Osteoblast (primary cell): ENCODE results near the gene ZNF330. TPM values are rescaled to one million over a fixed set of nuclear protein-coding genes. Genes with fewer than 3 reads are reported as not detected.

Experiments used
- DNase-seq: peaks from one replicate; pipeline ENCODE4 v3.0.0; 2011; ENCODE audit warnings: low spot score, mixed read lengths; ENCODE audit not compliant: insufficient read length; ENCODE audit errors: missing footprints
- H2AFZ ChIP-seq: 2 replicates; pipeline ENCODE4 v1.6.0; 2011; ENCODE audit warnings: mild to moderate bottlenecking, low read length
- H3K27ac ChIP-seq: 2 replicates; pipeline ENCODE4 v1.5.1; 2011; ENCODE audit warnings: mild to moderate bottlenecking, low read depth, low read length, moderate library complexity
- H3K27me3 ChIP-seq: 2 replicates; pipeline ENCODE4 v1.6.0; 2012; ENCODE audit warnings: mild to moderate bottlenecking, control low read depth, inconsistent platforms, low read length, moderate library complexity; ENCODE audit not compliant: insufficient read depth
- H3K36me3 ChIP-seq: 2 replicates; pipeline ENCODE4 v1.5.1; 2011; ENCODE audit warnings: mild to moderate bottlenecking, low read length, control low read depth, moderate library complexity; ENCODE audit not compliant: insufficient read depth
- H3K4me1 ChIP-seq: 2 replicates; pipeline ENCODE4 v1.5.1; 2011; ENCODE audit warnings: mild to moderate bottlenecking, low read length, control low read depth, moderate library complexity; ENCODE audit not compliant: insufficient read depth
- H3K4me2 ChIP-seq: 2 replicates; pipeline ENCODE4 v1.6.0; 2011; ENCODE audit warnings: mild to moderate bottlenecking, low read length; ENCODE audit not compliant: insufficient read depth
- H3K4me3 ChIP-seq: fragments of 200-600 bp; sonication (generic); 3 replicates; pipeline ENCODE4 v1.5.1; 2012; ENCODE audit warnings: mild to moderate bottlenecking, low read length, inconsistent platforms; ENCODE audit not compliant: insufficient read depth
- H3K79me2 ChIP-seq: 2 replicates; pipeline ENCODE4 v1.6.0; 2012; ENCODE audit warnings: mild to moderate bottlenecking, low read length, control low read depth, inconsistent platforms; ENCODE audit not compliant: insufficient read depth
- H3K9me3 ChIP-seq: 2 replicates; pipeline ENCODE4 v1.5.1; 2011; ENCODE audit warnings: low read depth, low read length, control low read depth
- H4K20me1 ChIP-seq: 2 replicates; pipeline ENCODE4 v1.6.0; 2012; ENCODE audit warnings: mild to moderate bottlenecking, low read length, control low read depth; ENCODE audit not compliant: insufficient read depth
- CTCF ChIP-seq: IDR thresholded peaks from 2 replicates; pipeline ENCODE4 v1.5.1; 2011; ENCODE audit warnings: mild to moderate bottlenecking, low read depth, low read length, moderate library complexity; ENCODE audit errors: extremely low read depth
- total RNA-seq: library from RNA; depleted of rRNA; stranded (reverse); fragments of >200 nt; gene quantifications from 2 replicates; pipeline ENCODE4 v1.2.3, GENCODE V29; 2012

The ZNF330 gene
- total RNA-seq, 1 donor, result 33.7 TPM

DNA sequence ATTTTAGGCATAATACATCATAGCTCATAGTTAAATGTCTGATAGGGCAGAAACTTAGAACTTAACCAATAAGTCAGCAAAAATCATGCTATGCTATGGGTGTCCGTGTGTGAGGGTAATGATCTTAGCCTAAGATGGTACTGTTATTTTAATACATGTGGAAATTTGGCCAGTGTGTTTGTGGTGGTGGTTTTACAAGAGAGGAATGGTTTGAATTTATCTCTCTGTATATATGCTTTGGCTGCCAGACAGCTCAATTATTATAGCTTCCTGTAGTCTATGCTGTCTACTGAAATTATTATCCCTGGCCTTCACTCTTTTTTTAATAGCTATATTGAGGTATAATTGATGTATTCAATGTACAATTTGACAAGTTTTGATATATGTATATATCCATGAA lies 21.3 kb downstream of the ZNF330 start:
- H3K4me2 ChIP-seq, result no peak overlapping the region
- DNase-seq, result no peak
- no peak overlapping the region for H3K27ac ChIP-seq
- H3K9me3 ChIP-seq, result no peaks in the 10 kb centered on the region
- H3K4me3 ChIP-seq, result no peak overlapping the region
- TF ChIP-seq CTCF, result no peak
- no peaks in the 10 kb centered on the region for H3K79me2 ChIP-seq
- no peaks in the 10 kb centered on the region for H3K27me3 ChIP-seq
- H3K36me3 ChIP-seq, result no peaks in the 10 kb centered on the region
- no peaks in the 10 kb centered on the region for H4K20me1 ChIP-seq
- H3K4me1 ChIP-seq, result peaks cover 13% of the 10 kb centered on the region
- peak overlapping the region; percentile 45 for H2AFZ ChIP-seq

- H4K20me1 ChIP-seq, result no peaks in the 10 kb centered on the region
- H3K4me3 ChIP-seq, result no peak overlapping the region
- H3K27me3 ChIP-seq, result no peaks in the 10 kb centered on the region
- no peak overlapping the region for H2AFZ ChIP-seq
- no peak overlapping the region for H3K27ac ChIP-seq
- H3K4me2 ChIP-seq, result no peak overlapping the region
- DNase-seq, result no peak
- H3K9me3 ChIP-seq, result no peaks in the 10 kb centered on the region
- peaks cover 23% of the 10 kb centered on the region for H3K4me1 ChIP-seq
- TF ChIP-seq CTCF, result no peak
- no peaks in the 10 kb centered on the region for H3K79me2 ChIP-seq
- no peaks in the 10 kb centered on the region for H3K36me3 ChIP-seq
Observed at GRCh38 chr4:141244419-141244818, 23.7 kb downstream of the ZNF330 start.

GRCh38 chr4:141246243-141246642 lies 25.5 kb downstream of the ZNF330 start:
- DNase-seq, result peak; percentile 66
- peak overlapping the region; percentile 30 for H3K4me2 ChIP-seq
- no peaks in the 10 kb centered on the region for H3K36me3 ChIP-seq
- H3K9me3 ChIP-seq, result no peaks in the 10 kb centered on the region
- no peaks in the 10 kb centered on the region for H3K79me2 ChIP-seq
- H3K4me1 ChIP-seq, result peaks cover 23% of the 10 kb centered on the region
- no peak overlapping the region for H2AFZ ChIP-seq
- no peaks in the 10 kb centered on the region for H4K20me1 ChIP-seq
- no peaks in the 10 kb centered on the region for H3K27me3 ChIP-seq
- no peak overlapping the region for H3K4me3 ChIP-seq
- H3K27ac ChIP-seq, result peak overlapping the region; percentile 42
- no peak for TF ChIP-seq CTCF

DNA sequence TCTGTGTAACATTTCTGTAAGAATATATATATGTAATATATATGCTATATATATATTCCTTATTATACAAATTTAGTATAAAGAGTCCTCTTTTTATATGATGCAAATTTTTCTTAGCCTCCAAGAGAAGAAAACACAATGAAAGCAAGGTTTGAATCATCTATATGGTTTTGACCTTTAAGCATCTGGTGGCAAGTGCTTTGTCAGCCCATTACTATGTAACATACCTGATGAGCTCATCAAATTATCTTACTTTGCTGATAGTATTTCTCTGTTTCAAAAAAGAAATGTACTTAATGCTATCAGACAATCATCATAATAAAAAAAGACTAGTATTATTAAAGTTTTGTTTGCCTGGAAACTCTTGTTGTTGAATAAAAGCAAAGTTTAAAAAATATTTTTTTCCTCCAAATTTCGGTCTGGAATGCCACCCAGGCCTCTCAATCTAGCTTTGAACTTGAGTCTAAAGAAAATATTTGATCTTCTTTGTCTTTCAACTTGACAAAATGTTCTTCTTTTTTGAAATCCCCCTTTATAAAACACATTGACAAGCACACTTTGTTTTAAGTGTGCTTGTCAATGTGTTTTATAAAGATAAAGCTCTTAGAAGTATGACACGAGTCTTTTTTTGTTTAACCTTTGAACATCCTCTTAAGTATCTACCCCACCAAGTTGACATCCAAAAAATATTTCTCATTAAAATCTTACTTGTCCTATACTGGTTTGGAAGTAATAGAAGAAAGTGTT lies 26.2 kb downstream of the ZNF330 start:
- peak overlapping the region; percentile 30 for H3K4me2 ChIP-seq
- H4K20me1 ChIP-seq, result no peaks in the 10 kb centered on the region
- peaks cover 23% of the 10 kb centered on the region for H3K4me1 ChIP-seq
- TF ChIP-seq CTCF, result no peak
- H3K9me3 ChIP-seq, result no peaks in the 10 kb centered on the region
- H3K27ac ChIP-seq, result peak overlapping the region; percentile 42
- no peaks in the 10 kb centered on the region for H3K36me3 ChIP-seq
- no peaks in the 10 kb centered on the region for H3K27me3 ChIP-seq
- no peak overlapping the region for H3K4me3 ChIP-seq
- DNase-seq, result no peak
- no peak overlapping the region for H2AFZ ChIP-seq
- no peaks in the 10 kb centered on the region for H3K79me2 ChIP-seq
